ENCODE data around the gene ADAM23.

DNA sequence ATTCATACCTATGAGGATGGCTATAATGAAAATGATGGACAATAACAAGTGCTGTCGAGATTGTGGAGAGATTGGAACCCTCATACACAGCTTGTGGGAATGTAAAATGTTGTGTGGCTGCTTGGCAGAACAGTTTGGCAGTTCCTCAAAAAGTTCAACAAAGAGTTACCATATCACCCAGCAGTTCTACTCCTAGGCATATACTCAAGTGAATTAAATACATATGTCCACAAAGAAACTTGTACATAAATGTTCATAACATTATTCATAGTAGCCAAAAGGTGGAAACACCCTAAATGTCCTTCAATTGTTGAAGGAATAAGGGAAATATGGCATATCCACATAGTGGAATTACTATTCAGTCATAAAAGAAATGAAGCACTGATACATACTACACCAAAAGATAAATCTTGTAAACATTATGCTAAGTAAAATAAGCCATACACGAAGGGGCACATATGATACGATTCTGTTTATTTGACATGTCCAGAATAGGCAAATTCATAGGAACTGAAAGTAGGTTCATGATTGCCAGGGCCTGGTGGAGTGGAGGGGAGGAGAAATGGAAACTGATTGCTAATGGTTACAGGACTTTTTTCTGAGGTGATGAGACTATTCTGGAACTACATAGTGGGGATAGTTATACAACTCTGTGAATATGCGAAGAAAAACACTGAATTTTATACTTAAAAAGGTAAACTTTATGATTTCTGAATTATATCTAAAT, 92.1 kb downstream of the ADAM23 start:
- TF ChIP-seq, protein P1, sequence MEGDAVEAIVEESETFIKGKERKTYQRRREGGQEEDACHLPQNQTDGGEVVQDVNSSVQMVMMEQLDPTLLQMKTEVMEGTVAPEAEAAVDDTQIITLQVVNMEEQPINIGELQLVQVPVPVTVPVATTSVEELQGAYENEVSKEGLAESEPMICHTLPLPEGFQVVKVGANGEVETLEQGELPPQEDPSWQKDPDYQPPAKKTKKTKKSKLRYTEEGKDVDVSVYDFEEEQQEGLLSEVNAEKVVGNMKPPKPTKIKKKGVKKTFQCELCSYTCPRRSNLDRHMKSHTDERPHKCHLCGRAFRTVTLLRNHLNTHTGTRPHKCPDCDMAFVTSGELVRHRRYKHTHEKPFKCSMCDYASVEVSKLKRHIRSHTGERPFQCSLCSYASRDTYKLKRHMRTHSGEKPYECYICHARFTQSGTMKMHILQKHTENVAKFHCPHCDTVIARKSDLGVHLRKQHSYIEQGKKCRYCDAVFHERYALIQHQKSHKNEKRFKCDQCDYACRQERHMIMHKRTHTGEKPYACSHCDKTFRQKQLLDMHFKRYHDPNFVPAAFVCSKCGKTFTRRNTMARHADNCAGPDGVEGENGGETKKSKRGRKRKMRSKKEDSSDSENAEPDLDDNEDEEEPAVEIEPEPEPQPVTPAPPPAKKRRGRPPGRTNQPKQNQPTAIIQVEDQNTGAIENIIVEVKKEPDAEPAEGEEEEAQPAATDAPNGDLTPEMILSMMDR (IDR thresholded peaks at IDR 0.05) = no peak
- TF ChIP-seq PHF8 (IDR thresholded peaks at IDR 0.05; ENCODE audit: borderline replicate concordance, low read depth) = no peak
- no peak for TF ChIP-seq CHD4 (IDR thresholded peaks at IDR 0.05; ENCODE audit: borderline replicate concordance)

Data from A549 (cell line).